Osteoblast (primary cell): Measurements from ENCODE around the gene CHD9. TPM values are rescaled to one million over a fixed set of nuclear protein-coding genes. Genes with fewer than 3 reads are reported as not detected.

ENCODE experiments used
- DNase-seq: peaks from one replicate; pipeline ENCODE4 v3.0.0; 2011; ENCODE audit warnings: low spot score, mixed read lengths; ENCODE audit not compliant: insufficient read length; ENCODE audit errors: missing footprints
- H2AFZ ChIP-seq: 2 replicates; pipeline ENCODE4 v1.6.0; 2011; ENCODE audit warnings: mild to moderate bottlenecking, low read length
- H3K27ac ChIP-seq: 2 replicates; pipeline ENCODE4 v1.5.1; 2011; ENCODE audit warnings: mild to moderate bottlenecking, low read depth, low read length, moderate library complexity
- H3K27me3 ChIP-seq: 2 replicates; pipeline ENCODE4 v1.6.0; 2012; ENCODE audit warnings: mild to moderate bottlenecking, control low read depth, inconsistent platforms, low read length, moderate library complexity; ENCODE audit not compliant: insufficient read depth
- H3K36me3 ChIP-seq: 2 replicates; pipeline ENCODE4 v1.5.1; 2011; ENCODE audit warnings: mild to moderate bottlenecking, low read length, control low read depth, moderate library complexity; ENCODE audit not compliant: insufficient read depth
- H3K4me1 ChIP-seq: 2 replicates; pipeline ENCODE4 v1.5.1; 2011; ENCODE audit warnings: mild to moderate bottlenecking, low read length, control low read depth, moderate library complexity; ENCODE audit not compliant: insufficient read depth
- H3K4me2 ChIP-seq: 2 replicates; pipeline ENCODE4 v1.6.0; 2011; ENCODE audit warnings: mild to moderate bottlenecking, low read length; ENCODE audit not compliant: insufficient read depth
- H3K4me3 ChIP-seq: fragments of 200-600 bp; sonication (generic); 3 replicates; pipeline ENCODE4 v1.5.1; 2012; ENCODE audit warnings: mild to moderate bottlenecking, low read length, inconsistent platforms; ENCODE audit not compliant: insufficient read depth
- H3K79me2 ChIP-seq: 2 replicates; pipeline ENCODE4 v1.6.0; 2012; ENCODE audit warnings: mild to moderate bottlenecking, low read length, control low read depth, inconsistent platforms; ENCODE audit not compliant: insufficient read depth
- H3K9me3 ChIP-seq: 2 replicates; pipeline ENCODE4 v1.5.1; 2011; ENCODE audit warnings: low read depth, low read length, control low read depth
- H4K20me1 ChIP-seq: 2 replicates; pipeline ENCODE4 v1.6.0; 2012; ENCODE audit warnings: mild to moderate bottlenecking, low read length, control low read depth; ENCODE audit not compliant: insufficient read depth
- total RNA-seq: library from RNA; depleted of rRNA; stranded (reverse); fragments of >200 nt; gene quantifications from 2 replicates; pipeline ENCODE4 v1.2.3, GENCODE V29; 2012
- TF ChIP-seq, protein P1 (sequence below): IDR thresholded peaks from 2 replicates; pipeline ENCODE4 v1.5.1; 2011; ENCODE audit warnings: mild to moderate bottlenecking, low read depth, low read length, moderate library complexity; ENCODE audit errors: extremely low read depth

CHD9 gene
- total RNA-seq, 1 donor, result 83.6 TPM

DNA sequence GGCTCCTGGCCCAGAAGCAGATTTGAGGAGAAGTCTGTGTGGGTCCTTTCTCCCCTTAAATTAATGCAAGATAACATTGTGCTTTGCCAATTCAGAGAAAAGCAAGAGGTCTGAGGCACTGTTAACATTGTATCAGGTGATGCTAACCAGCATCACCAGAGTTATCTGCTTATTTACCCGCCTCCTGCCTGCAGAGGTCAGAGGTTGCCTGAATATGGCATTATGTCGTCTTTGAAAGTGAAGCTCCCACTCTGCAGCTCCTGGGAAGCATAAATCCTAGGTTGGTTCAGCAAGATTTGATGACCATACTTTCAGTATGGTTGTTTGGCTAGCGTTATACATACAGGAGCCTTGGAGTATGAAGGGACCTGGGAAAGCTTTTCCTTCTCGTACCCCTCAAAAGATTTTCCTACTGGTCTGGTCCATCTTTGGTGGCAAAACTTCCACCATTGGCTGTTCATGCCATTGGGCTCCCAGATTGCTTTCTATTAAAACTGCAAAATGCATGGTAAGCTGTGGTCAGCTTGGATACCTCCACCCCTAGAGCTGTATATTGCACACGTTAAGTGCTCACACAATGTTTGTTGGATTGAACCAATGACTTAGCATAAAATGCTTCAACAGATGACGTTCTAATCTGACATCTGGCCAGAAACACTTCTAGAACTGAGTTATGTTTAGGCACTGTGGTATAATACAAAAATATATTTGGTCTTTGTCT lies 24.1 kb downstream of the CHD9 start:
- H3K79me2 ChIP-seq, result peaks cover 35% of the 10 kb centered on the region
- no peak overlapping the region for H3K27ac ChIP-seq

DNA sequence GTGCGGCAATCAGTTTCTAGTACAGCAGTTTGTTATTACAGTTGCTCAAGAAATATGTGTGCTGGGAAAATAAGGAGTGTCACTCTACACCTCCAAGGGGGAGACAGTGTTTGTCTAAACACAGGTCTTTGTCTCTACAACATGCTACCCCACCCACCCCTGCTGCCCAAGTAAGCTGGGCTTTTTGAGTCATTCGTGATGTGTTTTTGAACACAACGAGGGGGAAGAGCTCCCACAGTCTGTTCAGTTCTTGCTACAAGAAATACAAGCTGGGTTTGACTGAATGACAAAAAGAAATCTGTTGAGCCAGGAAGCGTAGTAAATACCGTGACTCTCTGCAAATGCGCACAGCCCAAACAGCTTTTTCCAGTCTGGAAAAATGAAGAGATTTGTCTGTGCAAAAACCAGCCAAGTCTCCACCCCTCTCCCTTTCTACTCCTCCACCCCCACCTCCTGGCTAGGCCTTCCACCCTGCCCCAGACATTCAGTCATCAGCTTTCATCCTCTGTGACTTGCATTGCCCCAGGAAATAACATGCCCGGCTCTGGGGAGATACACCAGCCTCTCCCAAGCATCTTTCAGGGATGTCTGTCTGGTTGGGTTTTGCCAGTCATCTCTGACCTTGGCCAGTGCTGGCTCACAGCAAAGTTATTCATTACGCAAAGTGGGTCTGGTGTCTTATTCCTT lies 25.7 kb downstream of the CHD9 start:
- Histone ChIP-seq H3K4me2 (peak overlapping the region; percentile 71), H3K36me3 (no peaks in the 10 kb centered on the region), H4K20me1 (peaks cover 3% of the 10 kb centered on the region), H3K9me3 (no peaks in the 10 kb centered on the region), H3K79me2 (peaks cover 29% of the 10 kb centered on the region), H3K27ac (peak overlapping the region; percentile 84), H3K4me1 (peaks cover 20% of the 10 kb centered on the region), H2AFZ (peak overlapping the region; percentile 13), H3K27me3 (no peaks in the 10 kb centered on the region), H3K4me3 (peak overlapping the region; percentile 27)
- peak; percentile 81 for DNase-seq
- TF ChIP-seq, protein P1, sequence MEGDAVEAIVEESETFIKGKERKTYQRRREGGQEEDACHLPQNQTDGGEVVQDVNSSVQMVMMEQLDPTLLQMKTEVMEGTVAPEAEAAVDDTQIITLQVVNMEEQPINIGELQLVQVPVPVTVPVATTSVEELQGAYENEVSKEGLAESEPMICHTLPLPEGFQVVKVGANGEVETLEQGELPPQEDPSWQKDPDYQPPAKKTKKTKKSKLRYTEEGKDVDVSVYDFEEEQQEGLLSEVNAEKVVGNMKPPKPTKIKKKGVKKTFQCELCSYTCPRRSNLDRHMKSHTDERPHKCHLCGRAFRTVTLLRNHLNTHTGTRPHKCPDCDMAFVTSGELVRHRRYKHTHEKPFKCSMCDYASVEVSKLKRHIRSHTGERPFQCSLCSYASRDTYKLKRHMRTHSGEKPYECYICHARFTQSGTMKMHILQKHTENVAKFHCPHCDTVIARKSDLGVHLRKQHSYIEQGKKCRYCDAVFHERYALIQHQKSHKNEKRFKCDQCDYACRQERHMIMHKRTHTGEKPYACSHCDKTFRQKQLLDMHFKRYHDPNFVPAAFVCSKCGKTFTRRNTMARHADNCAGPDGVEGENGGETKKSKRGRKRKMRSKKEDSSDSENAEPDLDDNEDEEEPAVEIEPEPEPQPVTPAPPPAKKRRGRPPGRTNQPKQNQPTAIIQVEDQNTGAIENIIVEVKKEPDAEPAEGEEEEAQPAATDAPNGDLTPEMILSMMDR, result no peak

More for the DNA sequence above, 24.1 kb downstream of the CHD9 start:
- Histone ChIP-seq H3K9me3 (no peaks in the 10 kb centered on the region), H3K4me3 (no peak overlapping the region), H3K4me2 (no peak overlapping the region), H3K36me3 (no peaks in the 10 kb centered on the region), H2AFZ (no peak overlapping the region), H4K20me1 (peaks cover 3% of the 10 kb centered on the region), H3K4me1 (peaks cover 20% of the 10 kb centered on the region), H3K27me3 (no peaks in the 10 kb centered on the region)
- DNase-seq, result no peak
- TF ChIP-seq, protein P1, result no peak

DNA sequence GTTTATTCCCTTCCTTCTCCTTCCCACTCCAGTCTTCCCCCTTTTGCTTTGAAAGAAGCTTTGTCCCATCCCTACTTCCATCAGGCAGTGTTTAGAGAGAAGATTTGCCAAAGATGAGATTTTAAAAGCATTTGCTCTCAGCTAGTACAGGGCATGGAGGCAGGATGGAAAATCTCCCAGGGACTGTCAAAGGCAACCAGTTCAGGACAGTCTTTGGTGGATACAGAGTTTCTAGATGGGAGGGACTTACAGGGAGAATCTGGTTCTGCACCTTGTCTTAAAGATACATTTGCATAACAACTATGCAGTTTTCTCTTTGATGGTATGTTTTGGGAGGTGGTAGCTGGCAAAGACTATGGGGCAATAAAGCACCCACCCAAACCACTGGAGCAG lies 26.2 kb downstream of the CHD9 start:
- Histone ChIP-seq H3K27me3 (no peaks in the 10 kb centered on the region), H3K36me3 (no peaks in the 10 kb centered on the region), H4K20me1 (peaks cover 3% of the 10 kb centered on the region), H2AFZ (peak overlapping the region; percentile 13), H3K4me3 (peak overlapping the region; percentile 27), H3K9me3 (no peaks in the 10 kb centered on the region), H3K4me1 (peaks cover 20% of the 10 kb centered on the region), H3K79me2 (peaks cover 27% of the 10 kb centered on the region), H3K4me2 (peak overlapping the region; percentile 71), H3K27ac (peak overlapping the region; percentile 84)
- DNase-seq, result no peak
- TF ChIP-seq, protein P1, result no peak
